ENCODE data around the gene MPDZ. TPM values are rescaled to one million over a fixed set of nuclear protein-coding genes. Genes with fewer than 3 reads are reported as not detected.

The MPDZ gene
- total RNA-seq, 4 donors from 2014 or later: 17.9 to 29.6 (median 23.5) TPM

- Histone ChIP-seq H3K4me1 (peaks cover 36 to 44% of the 10 kb centered on the region in 2 donors), H3K9me3 (no peaks in the 10 kb centered on the region), H3K27me3 (no peaks in the 10 kb centered on the region), H3K27ac (no peak overlapping the region), H3K36me3 (peaks cover 0 to 8% of the 10 kb centered on the region in 2 donors), H3K4me3 (no peak overlapping the region)
- in situ Hi-C loops (cut with MboI; ENCODE audit: low sequenced_read_pairs in 4 of 4): no loop called here
- no peak for TF ChIP-seq CTCF (IDR thresholded peaks at IDR 0.05 in 4 of 5, conservative IDR thresholded peaks at IDR 0.05 in 1 of 5)
- TF ChIP-seq POLR2A (IDR thresholded peaks at IDR 0.05): no peak
- intact Hi-C loops (cut with DNase I; ENCODE audit: low total_unique reads): loop anchor here (10.0 kb wide), 1 partner anchor 1628 kb away; no protein-coding TSS in a partner anchor
- ATAC-seq (no peak), DNase-seq (no peak)
Measured at GRCh38 chr9:13146840-13147239, 132.7 kb downstream of the MPDZ start.

- in situ Hi-C loops (cut with MboI; ENCODE audit: low sequenced_read_pairs in 4 of 4) (no loop called here), intact Hi-C loops (cut with DNase I; ENCODE audit: low total_unique reads) (loop anchor here (10.0 kb wide), 1 partner anchor 1629 kb away; no protein-coding TSS in a partner anchor)
- ATAC-seq (no peak), DNase-seq (no peak)
- Histone ChIP-seq H3K27me3 (no peaks in the 10 kb centered on the region), H3K36me3 (peaks cover 0 to 8% of the 10 kb centered on the region in 2 donors), H3K4me3 (no peak overlapping the region), H3K27ac (no peak overlapping the region), H3K4me1 (peaks cover 49 to 50% of the 10 kb centered on the region in 2 donors), H3K9me3 (no peaks in the 10 kb centered on the region)
- no peak for TF ChIP-seq POLR2A (IDR thresholded peaks at IDR 0.05)
- no peak for TF ChIP-seq CTCF (IDR thresholded peaks at IDR 0.05 in 4 of 5, conservative IDR thresholded peaks at IDR 0.05 in 1 of 5)
Measured at GRCh38 chr9:13145340-13145739, 134.2 kb downstream of the MPDZ start.

GRCh38 chr9:13144166-13144775 lies 135.2 kb downstream of the MPDZ start:
- in situ Hi-C loops (cut with MboI; ENCODE audit: low sequenced_read_pairs in 4 of 4): no loop called here
- Histone ChIP-seq H3K27ac (no peak overlapping the region), H3K4me1 (peaks cover 41 to 44% of the 10 kb centered on the region in 2 donors), H3K27me3 (no peaks in the 10 kb centered on the region), H3K4me3 (no peak overlapping the region), H3K9me3 (no peaks in the 10 kb centered on the region), H3K36me3 (peaks cover 0 to 15% of the 10 kb centered on the region in 2 donors)
- TF ChIP-seq POLR2A (IDR thresholded peaks at IDR 0.05): no peak
- TF ChIP-seq CTCF (IDR thresholded peaks at IDR 0.05 in 4 of 5, conservative IDR thresholded peaks at IDR 0.05 in 1 of 5): no peak
- ATAC-seq (no peak), DNase-seq (no peak)
- intact Hi-C loops (cut with DNase I; ENCODE audit: low total_unique reads): loop anchor here (10.0 kb wide), 1 partner anchor 1631 kb away; no protein-coding TSS in a partner anchor

- peaks cover 0 to 25% of the 10 kb centered on the region in 2 donors for H3K36me3 ChIP-seq
- H3K4me1 ChIP-seq: peaks cover 34 to 44% of the 10 kb centered on the region in 2 donors
- no peaks in the 10 kb centered on the region for H3K27me3 ChIP-seq
- TF ChIP-seq CTCF (IDR thresholded peaks at IDR 0.05 in 4 of 5, conservative IDR thresholded peaks at IDR 0.05 in 1 of 5): no peak
- TF ChIP-seq POLR2A (IDR thresholded peaks at IDR 0.05): no peak
- intact Hi-C loops (cut with DNase I; ENCODE audit: low total_unique reads) (loop anchor here (10.0 kb wide), 1 partner anchor 1632 kb away; no protein-coding TSS in a partner anchor), in situ Hi-C loops (cut with MboI; ENCODE audit: low sequenced_read_pairs in 4 of 4) (no loop called here)
- DNase-seq (no peak), ATAC-seq (no peak)
- no peaks in the 10 kb centered on the region for H3K9me3 ChIP-seq
- no peak overlapping the region for H3K4me3 ChIP-seq
- no peak overlapping the region for H3K27ac ChIP-seq
Measured at GRCh38 chr9:13143281-13143680, 136.2 kb downstream of the MPDZ start.

All from gastrocnemius medialis (tissue), 4 donors.